Measurements from ENCODE around the gene GSG1L. TPM values are rescaled to one million over a fixed set of nuclear protein-coding genes. Genes with fewer than 3 reads are reported as not detected.

The GSG1L gene
- total and polyA plus RNA-seq, 12 donors: 0.11 TPM; not detected in 11

GRCh38 chr16:27985981-27986380 lies 77.5 kb downstream of the GSG1L start:
- intact Hi-C loops (cut with DNase I): no loop called here
- Histone ChIP-seq H3K4me1 (replicated peaks in 1 of 2) (no peaks in the 10 kb centered on the region), H3K36me3 (replicated peaks in 1 of 2) (no peaks in the 10 kb centered on the region), H3K27me3 (no peaks in the 10 kb centered on the region), H3K27ac (no peak overlapping the region), H3K4me3 (no peak overlapping the region), H3K9me3 (replicated peaks in 1 of 3) (no peaks in the 10 kb centered on the region)
- no peak for DNase-seq
- TF ChIP-seq POLR2A (IDR thresholded peaks at IDR 0.05) (no peak), CTCF (IDR thresholded peaks at IDR 0.05) (no peak)
- 88 to 91% (median 90%) methylated on average over 5 of the region's 5 CpGs for WGBS, 4 donors

- no peaks in the 10 kb centered on the region for H3K4me1 ChIP-seq (replicated peaks in 1 of 2)
- no peaks in the 10 kb centered on the region for H3K9me3 ChIP-seq (replicated peaks in 1 of 3)
- H3K27ac ChIP-seq: no peak overlapping the region
- TF ChIP-seq CTCF (IDR thresholded peaks at IDR 0.05): no peak
- TF ChIP-seq POLR2A (IDR thresholded peaks at IDR 0.05): no peak
- H3K36me3 ChIP-seq (replicated peaks in 1 of 2): no peaks in the 10 kb centered on the region
- 82 to 87% (median 85%) methylated on average over 7 of the region's 7 CpGs for WGBS, 4 donors
- no peak overlapping the region for H3K4me3 ChIP-seq
- intact Hi-C loops (cut with DNase I): no loop called here
- no peaks in the 10 kb centered on the region for H3K27me3 ChIP-seq
- no peak for DNase-seq
Measured at GRCh38 chr16:27984121-27984520, 79.4 kb downstream of the GSG1L start.

GRCh38 chr16:27983244-27983643 lies 80.3 kb downstream of the GSG1L start:
- Histone ChIP-seq H3K4me3 (no peak overlapping the region), H3K27me3 (no peaks in the 10 kb centered on the region), H3K4me1 (replicated peaks in 1 of 2) (no peaks in the 10 kb centered on the region), H3K9me3 (replicated peaks in 1 of 3) (no peaks in the 10 kb centered on the region), H3K27ac (no peak overlapping the region), H3K36me3 (replicated peaks in 1 of 2) (no peaks in the 10 kb centered on the region)
- WGBS, 4 donors: 19 to 86% (median 53%) methylated on average over 2 of the region's 2 CpGs
- intact Hi-C loops (cut with DNase I): no loop called here
- TF ChIP-seq CTCF (IDR thresholded peaks at IDR 0.05) (no peak), POLR2A (IDR thresholded peaks at IDR 0.05) (no peak)
- no peak for DNase-seq

- TF ChIP-seq CTCF (IDR thresholded peaks at IDR 0.05) (no peak), POLR2A (IDR thresholded peaks at IDR 0.05) (no peak)
- H3K4me1 ChIP-seq (replicated peaks in 1 of 2): no peaks in the 10 kb centered on the region
- H3K36me3 ChIP-seq (replicated peaks in 1 of 2): no peaks in the 10 kb centered on the region
- intact Hi-C loops (cut with DNase I): no loop called here
- H3K4me3 ChIP-seq: no peak overlapping the region
- H3K27ac ChIP-seq: no peak overlapping the region
- 56 to 93% (median 81%) methylated on average over 5 of the region's 5 CpGs for WGBS, 4 donors
- no peak for DNase-seq
- no peaks in the 10 kb centered on the region for H3K9me3 ChIP-seq (replicated peaks in 1 of 3)
- no peaks in the 10 kb centered on the region for H3K27me3 ChIP-seq
Measured at GRCh38 chr16:27982184-27982583, 81.3 kb downstream of the GSG1L start.

Measured in adrenal gland (tissue), 12 donors.